Measurements from ENCODE around the gene RXFP2. TPM values are rescaled to one million over a fixed set of nuclear protein-coding genes. Genes with fewer than 3 reads are reported as not detected.

Gene RXFP2, protein sequence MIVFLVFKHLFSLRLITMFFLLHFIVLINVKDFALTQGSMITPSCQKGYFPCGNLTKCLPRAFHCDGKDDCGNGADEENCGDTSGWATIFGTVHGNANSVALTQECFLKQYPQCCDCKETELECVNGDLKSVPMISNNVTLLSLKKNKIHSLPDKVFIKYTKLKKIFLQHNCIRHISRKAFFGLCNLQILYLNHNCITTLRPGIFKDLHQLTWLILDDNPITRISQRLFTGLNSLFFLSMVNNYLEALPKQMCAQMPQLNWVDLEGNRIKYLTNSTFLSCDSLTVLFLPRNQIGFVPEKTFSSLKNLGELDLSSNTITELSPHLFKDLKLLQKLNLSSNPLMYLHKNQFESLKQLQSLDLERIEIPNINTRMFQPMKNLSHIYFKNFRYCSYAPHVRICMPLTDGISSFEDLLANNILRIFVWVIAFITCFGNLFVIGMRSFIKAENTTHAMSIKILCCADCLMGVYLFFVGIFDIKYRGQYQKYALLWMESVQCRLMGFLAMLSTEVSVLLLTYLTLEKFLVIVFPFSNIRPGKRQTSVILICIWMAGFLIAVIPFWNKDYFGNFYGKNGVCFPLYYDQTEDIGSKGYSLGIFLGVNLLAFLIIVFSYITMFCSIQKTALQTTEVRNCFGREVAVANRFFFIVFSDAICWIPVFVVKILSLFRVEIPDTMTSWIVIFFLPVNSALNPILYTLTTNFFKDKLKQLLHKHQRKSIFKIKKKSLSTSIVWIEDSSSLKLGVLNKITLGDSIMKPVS
- total RNA-seq, result not detected
- long read RNA-seq, result 0 reads

DNA sequence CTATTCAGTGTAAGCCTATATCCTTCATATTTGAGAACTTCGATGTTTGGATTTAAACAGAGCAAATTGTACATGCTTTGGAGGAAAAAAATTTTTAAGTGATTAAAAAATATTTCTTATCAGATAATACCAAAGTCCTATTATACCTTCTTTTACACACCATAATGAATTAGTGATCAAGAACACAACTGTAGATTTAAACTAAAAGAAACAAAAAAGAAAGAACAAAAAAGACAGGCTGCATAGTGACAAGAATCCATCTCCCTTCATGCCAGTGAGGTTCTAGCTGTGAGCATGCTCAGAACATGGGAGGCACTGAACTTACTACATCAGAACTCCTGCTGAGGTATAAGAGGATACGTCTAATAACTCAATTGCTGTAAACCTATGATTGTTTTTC, at the start of gene RXFP2:
RXFP2 (plus strand) TSS at position 301 of the 400 bp plus-strand sequence; CDS start at position 388, 87 bp downstream.
- ATAC-seq, result no peak
- intact Hi-C loops (cut with DNase I), result no loop called here
- DNase-seq (ENCODE audit: missing footprints), result no peak

DNA sequence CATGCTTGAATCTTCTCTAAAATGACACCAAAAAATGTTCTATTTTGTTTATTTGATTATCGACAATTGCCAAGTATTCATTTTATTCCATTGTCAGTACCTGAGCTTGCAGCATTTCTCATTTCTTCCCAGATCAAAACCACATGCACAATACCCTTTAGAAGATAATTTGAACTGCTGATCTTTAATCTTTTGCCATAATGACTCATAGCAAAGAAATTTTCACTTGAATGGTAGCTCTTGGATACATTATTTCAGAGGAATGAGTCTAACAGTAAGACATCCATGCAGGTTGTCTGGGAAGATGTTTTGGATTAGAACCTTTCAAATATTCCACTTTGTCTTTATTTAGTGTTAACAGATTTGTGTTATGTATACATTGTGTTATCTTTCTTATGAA, 42.0 kb upstream of the RXFP2 start:
- intact Hi-C loops (cut with DNase I), result no loop called here
- ATAC-seq, result no peak
- no peak for DNase-seq (ENCODE audit: missing footprints)

DNA sequence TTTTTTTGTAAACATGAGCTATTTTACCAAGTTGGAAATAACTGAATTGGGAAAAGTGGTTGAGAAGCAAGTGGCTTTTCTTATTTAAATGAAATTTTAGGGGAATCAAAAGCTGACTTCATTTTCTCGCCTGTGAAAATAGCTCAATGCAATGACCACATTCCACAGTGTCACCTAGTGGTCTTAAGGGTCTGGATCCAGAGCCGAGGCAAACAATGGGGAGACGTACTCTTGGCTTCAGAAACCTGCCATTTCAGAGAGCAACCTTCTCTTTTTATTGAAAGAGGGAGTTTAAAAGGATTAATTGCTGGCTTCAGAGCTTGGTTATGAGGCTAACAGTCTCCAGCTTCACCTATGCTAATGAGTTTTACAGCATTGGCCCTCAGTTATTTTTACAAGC, 39.7 kb upstream of the RXFP2 start:
- no peak for ATAC-seq
- no peak for DNase-seq (ENCODE audit: missing footprints)
- intact Hi-C loops (cut with DNase I), result no loop called here

DNA sequence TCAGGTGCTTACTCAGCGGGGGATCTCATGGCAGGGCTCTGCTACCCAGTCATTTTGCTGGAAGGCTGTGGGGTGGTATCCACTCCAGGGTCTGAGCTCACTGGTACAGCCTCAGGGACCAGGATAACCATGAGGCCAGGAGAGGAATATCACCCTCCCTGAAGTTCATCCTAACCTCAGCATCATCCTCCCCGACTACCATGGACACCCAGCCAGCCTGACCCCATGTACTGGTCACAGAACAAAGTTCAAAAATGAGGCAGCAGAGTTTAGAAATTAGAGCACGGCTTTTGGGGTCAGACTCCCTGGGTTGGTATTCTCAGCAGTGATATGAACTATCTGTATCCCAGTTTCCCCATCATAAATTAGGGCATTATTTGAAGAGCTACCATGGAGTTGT, 35.5 kb upstream of the RXFP2 start:
- ATAC-seq (no peak), DNase-seq (ENCODE audit: missing footprints) (no peak)
- intact Hi-C loops (cut with DNase I), result no loop called here

DNA sequence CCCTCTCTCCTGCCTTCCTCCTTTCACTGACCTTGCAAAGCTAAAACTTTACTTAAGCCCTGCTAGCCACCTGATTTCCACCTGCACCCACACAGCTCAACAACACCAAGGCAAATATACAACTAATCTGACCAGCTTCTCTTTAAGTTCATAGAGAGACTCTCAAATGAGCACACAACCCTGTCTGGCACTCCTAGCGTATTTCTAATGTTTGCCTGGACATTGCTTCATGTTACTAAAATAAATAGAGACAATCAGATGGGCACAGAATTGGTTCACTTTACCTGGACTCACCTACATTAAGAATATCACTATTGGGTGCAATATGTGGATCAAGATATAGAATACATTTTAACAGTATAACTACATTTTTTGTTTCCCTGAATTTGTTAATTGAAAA, 33.2 kb upstream of the RXFP2 start:
- DNase-seq (ENCODE audit: missing footprints), result no peak
- intact Hi-C loops (cut with DNase I), result no loop called here
- ATAC-seq, result peak; percentile 13

DNA sequence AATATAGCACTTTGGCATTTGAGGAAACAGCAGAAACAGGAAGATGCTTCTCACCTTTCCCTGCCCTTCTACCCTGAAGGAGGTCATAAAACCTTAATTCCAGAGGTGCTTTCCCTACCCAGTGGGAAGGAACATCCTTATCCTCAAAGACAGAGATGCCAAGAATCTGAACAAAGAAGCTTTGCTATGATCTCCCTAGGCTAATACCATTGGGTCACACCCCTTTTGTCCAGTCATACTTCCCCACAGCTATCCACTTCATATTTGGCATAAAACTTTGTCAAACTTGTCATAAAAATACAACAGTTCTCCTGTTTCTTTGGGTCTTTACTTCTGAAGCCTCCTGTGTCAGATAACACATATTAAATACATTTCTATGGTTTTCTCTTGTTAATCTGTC, 21.7 kb upstream of the RXFP2 start:
- DNase-seq (ENCODE audit: missing footprints) (no peak), ATAC-seq (no peak)
- intact Hi-C loops (cut with DNase I), result no loop called here

DNA sequence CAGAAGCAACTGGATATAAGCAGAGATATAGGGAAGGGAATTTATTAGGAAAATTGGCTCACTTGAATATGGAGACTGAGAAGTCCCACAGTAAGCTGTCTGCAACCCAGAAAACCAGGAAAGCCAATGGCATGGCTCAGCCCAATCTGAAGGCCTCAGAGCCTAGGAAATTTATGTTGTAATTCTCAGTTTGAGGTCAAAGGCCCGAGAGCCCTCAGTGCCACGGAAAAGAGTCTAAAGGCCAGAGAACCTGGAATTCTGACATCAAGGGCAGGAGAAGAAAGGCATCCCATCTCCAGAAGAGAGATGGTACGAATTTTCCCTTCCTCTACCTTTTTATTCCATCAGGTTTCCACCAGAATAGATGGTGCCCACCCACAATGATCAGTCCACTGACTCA, 20.1 kb upstream of the RXFP2 start:
- intact Hi-C loops (cut with DNase I), result no loop called here
- ATAC-seq (no peak), DNase-seq (ENCODE audit: missing footprints) (no peak)

DNA sequence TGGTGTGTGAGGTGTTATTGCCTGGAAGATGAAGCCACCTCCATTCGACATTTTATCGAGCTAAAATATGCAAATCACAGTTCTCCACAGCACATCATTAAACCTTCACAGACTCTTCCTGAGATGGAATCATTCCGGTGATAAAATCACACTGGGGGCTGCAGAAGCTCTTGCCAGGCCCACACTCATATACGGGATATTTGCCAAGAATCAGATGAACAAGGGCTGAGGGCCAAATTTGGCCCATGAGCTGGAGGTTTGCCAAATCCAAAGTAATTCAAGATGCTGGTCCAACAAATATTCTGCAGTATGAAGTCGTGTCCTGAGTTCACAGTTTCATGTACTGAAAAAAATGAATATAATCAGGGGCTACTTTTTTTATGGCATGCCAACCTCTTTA, 16.7 kb upstream of the RXFP2 start:
- no peak for DNase-seq (ENCODE audit: missing footprints)
- no peak for ATAC-seq

DNA sequence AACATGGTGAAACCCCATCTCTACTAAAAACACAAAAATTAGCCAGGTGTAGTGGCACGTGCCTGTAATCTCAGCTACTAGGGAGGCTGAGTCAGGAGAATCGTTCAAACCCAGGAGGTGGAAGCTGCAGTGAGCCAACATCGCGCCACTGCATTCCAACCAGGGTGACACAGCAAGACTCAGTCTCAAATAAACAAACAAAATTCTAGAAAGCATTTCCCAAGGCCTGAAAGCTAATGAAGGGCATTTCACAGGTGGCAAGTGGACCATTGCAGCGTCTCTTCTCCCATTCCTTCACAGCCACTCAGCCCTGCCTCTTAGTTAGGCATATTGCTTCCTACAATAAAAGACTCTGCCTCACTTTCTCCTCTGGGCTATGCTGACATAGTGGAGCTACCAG, 13.5 kb upstream of the RXFP2 start:
- intact Hi-C loops (cut with DNase I), result no loop called here
- DNase-seq (ENCODE audit: missing footprints) (no peak), ATAC-seq (no peak)

More for the DNA sequence above, 16.7 kb upstream of the RXFP2 start:
- intact Hi-C loops (cut with DNase I), result no loop called here

DNA sequence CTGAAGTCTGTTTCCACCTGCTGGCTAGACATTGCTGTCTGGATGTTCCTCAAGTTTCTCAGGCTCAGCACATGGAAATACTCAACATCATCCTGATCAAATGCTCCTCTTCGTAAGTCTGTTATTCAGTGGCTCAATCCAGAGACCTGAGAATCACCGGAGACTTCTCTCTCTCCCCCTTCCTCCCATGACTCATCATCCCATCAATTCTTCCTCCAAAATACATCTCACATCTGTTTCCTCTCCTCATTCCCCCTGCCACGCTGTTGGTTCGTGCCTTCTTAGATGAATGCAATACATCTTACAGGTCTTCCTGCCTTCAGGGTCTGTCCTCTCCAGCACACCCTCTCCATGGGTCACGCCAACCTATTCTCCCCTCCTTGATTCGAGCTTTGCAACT, 7.4 kb upstream of the RXFP2 start:
- DNase-seq (ENCODE audit: missing footprints), result no peak
- intact Hi-C loops (cut with DNase I), result no loop called here
- no peak for ATAC-seq

DNA sequence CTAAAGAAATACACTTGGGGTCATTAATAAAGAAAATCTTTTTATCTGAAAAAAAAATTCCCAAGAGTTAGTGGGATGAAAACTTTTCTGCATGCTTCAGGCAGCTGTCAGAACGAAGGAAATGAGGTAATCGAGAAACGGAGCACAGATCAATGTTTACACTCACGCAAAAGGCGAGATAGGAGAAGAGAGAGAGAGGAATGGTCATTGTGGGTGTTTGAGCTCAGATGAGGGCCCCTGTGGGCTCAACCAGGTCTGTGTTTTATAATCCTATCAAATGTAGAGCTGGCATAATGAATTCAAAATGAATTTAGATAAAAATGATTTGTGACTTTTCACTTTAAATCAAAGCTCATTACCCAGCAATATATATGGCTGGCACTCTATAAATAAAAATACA, 6.3 kb upstream of the RXFP2 start:
- intact Hi-C loops (cut with DNase I), result no loop called here
- ATAC-seq (no peak), DNase-seq (ENCODE audit: missing footprints) (no peak)

DNA sequence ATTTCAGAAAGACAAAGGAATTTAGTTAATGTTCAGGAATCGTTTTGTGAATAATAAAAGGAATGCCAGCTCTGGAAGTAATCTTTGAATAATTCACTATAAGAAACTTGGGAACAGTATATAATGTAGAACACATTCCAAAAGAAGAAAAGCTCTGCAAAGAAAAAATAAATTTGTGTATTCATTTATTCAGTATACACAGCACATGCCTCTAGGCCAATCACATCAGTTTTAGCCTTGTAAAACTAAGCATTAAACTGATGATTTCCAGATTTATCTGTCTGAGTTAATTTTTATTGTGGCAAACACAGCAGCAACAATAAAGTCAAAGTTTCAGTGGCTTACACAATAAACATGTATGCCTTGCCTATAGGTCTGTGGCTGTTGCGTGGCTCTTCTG, 5.7 kb upstream of the RXFP2 start:
- intact Hi-C loops (cut with DNase I), result no loop called here
- DNase-seq (ENCODE audit: missing footprints) (no peak), ATAC-seq (no peak)

DNA sequence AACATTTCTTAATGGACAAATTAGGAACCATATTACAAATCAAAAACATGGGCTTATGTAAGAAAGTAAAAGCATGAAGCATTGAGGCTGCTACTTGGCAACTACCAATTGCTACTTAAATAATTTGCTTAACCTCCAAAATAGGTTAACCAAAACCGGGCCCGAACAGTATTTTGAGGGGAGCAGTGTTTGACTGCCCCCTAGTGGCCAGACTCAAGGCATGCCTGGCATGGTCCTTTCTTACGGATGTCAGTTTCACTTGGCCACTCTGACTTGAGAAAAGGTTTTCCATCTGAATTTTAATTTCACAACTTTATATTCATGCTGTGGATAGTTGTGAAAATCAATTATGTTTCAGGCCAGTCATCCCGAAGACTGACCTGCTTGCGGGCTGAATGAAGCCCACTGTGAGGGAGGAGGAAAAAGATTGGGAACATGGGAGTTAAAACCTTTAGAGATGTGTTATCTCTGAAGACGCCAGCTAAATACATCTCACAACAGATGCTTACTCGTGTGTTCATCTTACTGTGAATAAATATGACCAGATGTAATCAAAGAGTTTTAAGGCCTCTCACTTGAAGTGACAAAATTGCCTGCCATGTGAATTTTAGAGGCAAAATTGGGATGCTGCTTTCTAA, 2.9 kb downstream of the RXFP2 start:
- DNase-seq (ENCODE audit: missing footprints) (no peak), ATAC-seq (peak; percentile 75)

DNA sequence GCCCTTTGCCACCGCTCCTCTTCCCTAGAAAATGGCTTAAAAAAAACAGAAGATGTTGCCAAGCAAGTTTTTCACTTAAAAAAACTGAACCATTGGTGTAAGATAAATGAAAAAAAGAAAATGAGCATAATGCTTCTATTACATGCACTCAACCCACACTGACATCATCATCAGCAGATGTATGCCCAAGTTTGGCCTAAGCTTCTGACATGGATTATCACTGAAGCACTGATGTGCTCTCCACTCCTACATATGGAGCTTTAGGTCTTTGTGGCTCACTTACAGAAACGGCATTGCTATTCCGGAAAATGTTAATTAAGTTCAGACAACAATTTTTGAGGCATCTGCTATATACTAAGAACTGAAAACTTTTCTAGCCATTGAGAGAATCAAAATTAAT, 8.0 kb downstream of the RXFP2 start:
- ATAC-seq (no peak), DNase-seq (ENCODE audit: missing footprints) (no peak)
- intact Hi-C loops (cut with DNase I), result loop anchor here (10.0 kb wide), 1 partner anchor 212 kb away; no protein-coding TSS in a partner anchor

More for the DNA sequence above, 2.9 kb downstream of the RXFP2 start:
- intact Hi-C loops (cut with DNase I), result loop anchor here (1.0 to 10.0 kb wide), 3 partner anchors 207 to 505 kb away; no protein-coding TSS in a partner anchor

DNA sequence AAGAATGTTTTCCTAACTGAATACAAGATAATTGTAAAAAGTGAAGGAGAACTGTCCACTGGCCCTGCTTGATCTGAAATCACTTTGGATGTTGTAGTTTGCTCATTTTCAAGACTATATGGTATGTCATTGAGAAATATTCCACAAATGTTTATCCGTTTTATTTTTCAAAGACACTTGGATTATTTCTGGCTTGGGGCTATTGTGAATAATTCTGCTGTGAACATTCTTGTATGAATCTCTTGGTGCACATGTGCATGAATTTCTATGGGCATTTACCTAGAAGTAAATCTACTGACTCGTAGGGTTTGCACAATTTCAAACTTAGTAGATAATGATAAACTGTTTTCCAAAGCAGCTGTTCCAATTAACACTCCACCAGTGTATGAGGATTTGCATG, 8.6 kb downstream of the RXFP2 start:
- intact Hi-C loops (cut with DNase I), result loop anchor here (10.0 kb wide), 1 partner anchor 213 kb away; no protein-coding TSS in a partner anchor
- DNase-seq (ENCODE audit: missing footprints) (no peak), ATAC-seq (no peak)

DNA sequence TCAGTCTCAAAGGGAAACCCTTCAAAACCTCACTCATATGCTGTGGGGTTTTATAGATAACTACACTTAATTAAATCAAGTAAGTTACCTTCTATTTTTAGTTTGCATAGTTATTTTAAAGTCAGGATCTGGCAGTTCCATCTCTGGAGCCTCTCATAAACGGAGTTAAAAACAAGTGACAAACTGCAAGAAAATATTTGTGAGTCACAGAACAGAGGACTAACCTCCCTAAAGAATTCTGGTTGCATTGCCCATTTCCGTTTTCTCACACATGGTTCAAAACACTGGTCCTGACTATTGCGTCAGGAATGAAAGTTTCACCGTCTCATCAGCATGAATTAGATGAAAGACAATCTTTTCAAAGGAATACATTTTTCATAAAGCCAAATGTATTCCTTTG, 10.6 kb downstream of the RXFP2 start:
- intact Hi-C loops (cut with DNase I), result loop anchor here (10.0 kb wide), 1 partner anchor 215 kb away; no protein-coding TSS in a partner anchor

DNA sequence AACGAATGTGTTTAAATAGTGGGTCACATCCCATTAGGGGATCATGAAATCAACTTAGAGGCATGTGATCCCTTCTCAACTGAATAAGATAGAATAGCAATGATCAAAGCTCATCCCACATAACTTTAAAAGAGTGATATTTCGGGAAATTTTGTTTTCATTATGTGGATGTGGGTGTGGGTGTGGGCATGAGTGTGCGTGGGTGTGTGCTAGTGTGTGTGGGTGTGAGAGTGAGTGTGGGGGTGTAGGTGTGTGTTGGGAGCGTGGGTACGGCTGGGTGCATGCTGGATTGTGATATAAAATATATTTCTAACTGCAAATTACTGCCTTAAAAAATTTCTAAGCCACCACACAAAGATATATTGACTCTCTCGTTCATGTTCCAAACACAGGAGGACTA, 15.9 kb downstream of the RXFP2 start:
- DNase-seq (ENCODE audit: missing footprints), result no peak
- intact Hi-C loops (cut with DNase I), result no loop called here
- no peak for ATAC-seq

More for the DNA sequence above, 10.6 kb downstream of the RXFP2 start:
- ATAC-seq (no peak), DNase-seq (ENCODE audit: missing footprints) (no peak)

DNA sequence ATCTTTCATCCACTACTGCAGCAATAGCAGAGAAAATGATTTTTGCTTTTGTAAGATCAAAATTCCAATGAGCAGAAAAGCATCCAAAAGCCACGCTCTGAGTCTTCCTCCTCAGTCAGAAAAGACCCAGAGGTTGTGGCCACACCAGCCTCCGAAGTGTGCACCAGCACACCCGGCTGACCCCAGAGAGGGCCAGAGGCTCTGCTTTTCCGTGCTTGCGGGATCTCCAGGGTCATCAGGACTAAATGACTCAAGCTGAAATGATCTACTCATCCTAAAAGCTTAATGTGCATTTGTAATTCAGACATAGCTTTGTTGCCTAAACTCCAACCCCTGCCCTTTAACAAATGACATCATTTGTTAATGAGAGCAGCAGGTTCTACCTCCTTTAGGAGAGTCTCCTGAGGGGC, 16.5 kb downstream of the RXFP2 start:
- no peak for DNase-seq (ENCODE audit: missing footprints)
- intact Hi-C loops (cut with DNase I), result no loop called here
- ATAC-seq, result no peak

DNA sequence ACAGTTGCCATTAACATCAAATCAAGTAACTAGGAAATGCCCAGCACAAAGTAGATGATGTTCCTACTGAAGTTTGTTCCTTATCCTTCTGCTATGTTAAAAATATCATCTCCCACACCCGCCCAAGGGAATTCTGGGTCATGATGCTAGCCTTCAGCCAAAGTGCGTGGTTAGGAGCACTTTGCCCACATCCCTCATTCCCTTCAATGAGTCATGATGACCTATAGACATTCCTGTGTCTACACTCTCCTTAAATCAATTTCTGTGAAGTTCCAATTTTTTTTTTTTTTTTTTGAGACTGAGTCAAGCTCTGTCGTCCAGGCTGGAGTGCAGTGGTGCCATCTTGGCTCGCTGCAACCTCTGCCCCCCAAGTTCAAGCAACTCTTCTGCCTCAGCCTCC, 17.0 kb downstream of the RXFP2 start:
- DNase-seq (ENCODE audit: missing footprints) (no peak), ATAC-seq (no peak)
- intact Hi-C loops (cut with DNase I), result no loop called here

DNA sequence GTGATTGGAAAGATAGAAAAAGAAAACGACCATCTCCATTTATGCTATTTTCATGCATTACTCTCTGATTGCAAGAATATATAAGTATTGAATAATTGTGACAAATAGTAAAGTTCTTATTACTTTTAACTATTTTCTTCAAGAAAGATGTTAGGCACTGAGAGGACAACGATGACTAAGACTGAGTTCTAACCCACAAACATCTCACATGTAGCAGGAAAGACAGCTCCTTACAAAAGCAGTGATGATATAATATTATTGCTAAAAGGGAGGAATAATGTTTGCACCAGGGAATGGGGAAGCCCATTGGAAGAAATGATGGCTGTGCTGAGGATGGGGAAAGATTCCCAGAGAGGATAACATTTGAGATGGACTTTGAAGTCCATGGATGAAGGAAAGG, 22.6 kb downstream of the RXFP2 start:
- intact Hi-C loops (cut with DNase I), result no loop called here
- ATAC-seq, result no peak
- DNase-seq (ENCODE audit: missing footprints), result no peak
